GM18858 (cell line): Measurements from ENCODE around the gene CDC14C.
"Not testable (repeated sequence)": the region's sequence is repeated elsewhere in the genome, so short reads cannot be mapped to it uniquely, and the experiment has no call there.

ENCODE experiments used
- ATAC-seq: cut with Tn5 transposase; IDR thresholded peaks from one replicate; pipeline ENCODE4 v1.9.1; 2021; ENCODE audit not compliant: unreplicated experiment

The CDC14C gene

DNA sequence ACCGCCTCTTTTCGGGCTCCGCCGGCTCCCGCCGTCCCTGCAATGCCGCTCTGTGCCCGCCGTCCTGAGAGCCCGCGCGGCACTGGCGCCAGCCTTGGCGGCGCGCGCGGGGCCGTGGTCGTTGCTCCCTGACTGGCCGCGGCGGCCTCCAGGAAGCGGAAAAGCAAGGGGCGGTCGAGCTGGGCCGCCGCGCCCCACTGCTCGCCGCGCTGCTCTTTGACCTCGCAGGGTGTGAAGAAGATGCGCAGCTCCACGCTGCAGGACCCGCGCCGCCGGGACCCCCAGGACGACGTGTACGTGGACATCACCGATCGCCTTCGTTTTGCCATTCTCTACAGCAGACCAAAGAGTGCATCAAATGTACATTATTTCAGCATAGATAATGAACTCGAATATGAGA, at the start of gene CDC14C:
Gene CDC14C, plus strand, starts transcription at position 115 of the 400 bp plus-strand sequence. Its CDS starts 126 bp downstream, at position 241.
- ATAC-seq = no peak

GRCh38 chr7:48875045-48875916, 49.1 kb upstream of the CDC14C start:
- ATAC-seq = no peak

DNA sequence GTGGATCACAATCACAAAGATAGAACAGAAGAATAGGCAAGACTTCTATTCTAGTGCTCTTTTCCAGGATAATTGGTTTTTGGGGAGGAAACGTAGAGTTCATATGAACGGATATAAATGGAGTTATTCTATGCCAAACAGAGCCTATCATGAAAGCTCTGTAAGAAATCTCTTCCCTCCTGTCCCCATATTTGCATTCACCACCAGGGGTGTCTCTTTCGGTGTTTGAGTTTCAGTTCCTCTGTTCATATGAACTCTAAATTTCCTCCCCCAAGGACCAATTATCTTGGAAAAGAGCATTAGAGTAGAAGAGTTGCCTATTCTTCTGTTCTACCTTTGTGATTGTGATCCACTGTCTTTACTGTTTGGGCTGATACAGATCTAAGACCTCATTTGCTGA, 48.3 kb upstream of the CDC14C start:
- peak; percentile 67 for ATAC-seq

DNA sequence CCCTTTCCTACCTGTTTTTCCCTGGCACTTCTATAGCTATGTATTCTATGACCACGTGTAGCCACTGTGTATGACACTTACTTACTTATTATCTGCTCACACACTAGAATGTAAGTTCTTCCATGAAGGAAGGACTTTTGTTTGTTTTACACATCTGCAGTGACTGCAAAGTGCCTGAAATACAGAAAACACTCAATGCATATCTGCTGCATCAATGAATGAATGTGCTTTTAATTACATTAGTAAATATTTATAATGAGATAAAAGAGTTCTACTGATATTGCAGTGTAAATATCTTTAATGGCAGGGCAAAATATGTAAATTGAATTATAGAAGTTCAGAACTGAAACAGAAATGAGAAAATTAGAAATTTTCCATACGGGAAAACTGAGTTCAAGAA, 43.5 kb upstream of the CDC14C start:
- no peak for ATAC-seq

- ATAC-seq = no peak
These were observed 36.8 kb upstream of the CDC14C start for GRCh38 chr7:48887500-48887899.

DNA sequence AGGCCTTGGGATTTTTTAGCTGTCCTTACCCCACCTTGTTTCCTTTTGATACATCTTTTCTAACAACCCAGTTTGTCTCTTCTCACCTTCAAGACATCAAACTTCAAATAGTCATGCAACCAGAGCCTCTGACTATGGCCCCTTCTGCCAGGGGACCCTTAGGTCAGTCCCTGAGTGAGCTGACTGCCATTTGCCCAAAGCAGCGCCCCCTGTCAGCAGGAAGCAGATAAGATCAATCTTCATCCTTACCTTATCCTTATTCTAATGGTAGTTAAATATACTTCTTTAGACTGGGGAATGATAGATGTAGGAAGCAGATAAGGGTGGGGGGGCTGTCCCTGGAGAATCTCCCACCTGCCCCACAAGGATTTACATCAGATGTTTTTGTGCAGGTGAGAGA, 29.8 kb upstream of the CDC14C start:
- ATAC-seq = no peak

DNA sequence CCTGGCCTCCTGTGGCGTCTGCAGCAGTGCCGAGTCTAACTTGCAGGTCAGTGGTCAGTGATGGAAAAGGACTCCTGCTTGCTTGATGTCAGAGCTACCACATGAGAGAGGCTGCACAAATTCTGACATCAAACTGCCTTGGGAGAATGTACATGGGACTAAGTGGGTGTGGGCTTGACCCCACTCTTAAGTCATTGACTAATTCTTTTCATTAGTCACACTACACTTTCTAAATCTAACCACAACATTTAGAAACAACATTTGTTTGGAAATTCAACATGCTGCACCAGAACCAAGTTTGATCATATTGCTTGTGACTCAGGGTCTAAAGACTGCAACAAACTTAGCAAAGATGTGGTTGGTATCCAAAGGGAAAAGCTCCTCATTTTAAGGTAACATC, 24.4 kb upstream of the CDC14C start:
- no peak for ATAC-seq

- ATAC-seq = no peak
These were observed 22.4 kb upstream of the CDC14C start for GRCh38 chr7:48901966-48902365.

DNA sequence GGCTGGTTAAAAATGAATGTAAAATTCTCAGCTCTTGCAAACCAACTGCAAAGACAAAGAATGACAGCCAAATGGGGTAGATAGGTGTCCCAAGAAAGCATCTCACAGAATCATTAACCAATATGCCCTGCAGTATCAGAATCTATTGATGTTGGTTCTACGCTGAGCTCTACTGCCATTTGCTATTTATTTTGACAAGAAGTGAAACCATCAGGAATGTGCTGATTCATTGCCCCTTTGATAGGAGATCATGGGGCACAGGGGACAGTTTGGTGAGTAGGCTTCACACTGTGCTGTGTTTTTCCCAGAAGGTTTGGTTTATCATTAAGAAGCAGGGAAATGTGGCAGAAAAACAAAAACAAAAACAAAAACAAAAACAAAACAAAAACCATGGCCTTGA, 19.4 kb upstream of the CDC14C start:
- ATAC-seq = no peak

DNA sequence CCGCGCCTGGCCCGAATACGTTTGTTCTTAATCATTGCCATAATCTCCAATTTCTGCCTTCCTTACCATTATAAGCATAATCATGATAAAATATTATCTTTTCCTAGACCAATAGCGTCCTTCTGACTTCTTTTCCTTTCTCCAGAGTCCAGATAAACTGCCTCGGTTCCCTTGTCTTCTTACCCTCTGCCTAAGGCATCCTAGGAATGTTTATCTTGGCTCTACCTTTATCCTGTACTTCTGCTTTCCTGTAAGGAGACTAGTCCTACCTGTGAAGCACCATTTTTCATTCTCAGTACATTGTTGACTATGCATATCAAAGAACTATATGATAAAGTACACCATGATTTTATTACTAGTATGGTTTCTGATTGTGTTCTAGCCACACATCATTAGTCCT, 18.7 kb upstream of the CDC14C start:
- not testable (repeated sequence) for ATAC-seq

DNA sequence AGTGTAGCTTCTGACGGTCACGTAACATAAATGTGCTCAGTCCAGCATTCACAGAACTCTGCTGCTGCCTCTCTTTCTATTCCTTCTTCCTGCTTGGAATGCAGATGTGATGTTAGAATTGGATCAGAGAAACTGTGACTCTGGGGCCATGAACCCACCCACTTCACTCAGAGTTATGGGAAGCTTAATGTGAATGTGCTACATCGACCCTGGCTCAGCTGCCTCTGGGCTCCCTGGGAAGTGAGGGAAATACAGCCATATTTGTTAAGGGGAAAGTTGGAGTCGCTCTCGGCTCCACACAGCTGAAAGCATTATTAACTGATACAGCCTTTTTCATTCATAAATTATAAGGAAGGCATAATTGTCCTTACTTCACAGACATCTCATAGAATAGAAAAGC, 14.5 kb upstream of the CDC14C start:
- not testable (repeated sequence) for ATAC-seq

DNA sequence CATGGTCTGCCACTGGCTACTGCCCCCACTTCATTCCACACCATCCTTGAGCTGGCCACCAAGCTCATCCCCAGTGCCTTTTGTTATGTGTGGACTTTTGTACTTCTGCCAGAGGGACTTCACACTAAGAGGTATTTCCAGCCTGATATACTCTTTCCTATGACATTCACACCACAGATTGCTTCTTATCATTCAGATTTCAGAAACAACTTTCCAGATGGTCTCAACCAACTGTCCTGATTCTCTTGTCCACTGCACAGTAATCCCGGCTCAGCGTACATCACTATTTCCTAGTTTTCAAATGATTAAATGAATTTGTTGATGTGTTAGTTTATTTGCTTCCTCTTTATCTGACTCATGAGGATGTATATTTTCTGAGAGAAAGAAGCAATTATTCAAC, 7.1 kb downstream of the CDC14C start:
- no peak for ATAC-seq

GRCh38 chr7:48932126-48932910, 8.0 kb downstream of the CDC14C start:
- no peak for ATAC-seq

GRCh38 chr7:48933549-48934085, 9.3 kb downstream of the CDC14C start:
- ATAC-seq = no peak

DNA sequence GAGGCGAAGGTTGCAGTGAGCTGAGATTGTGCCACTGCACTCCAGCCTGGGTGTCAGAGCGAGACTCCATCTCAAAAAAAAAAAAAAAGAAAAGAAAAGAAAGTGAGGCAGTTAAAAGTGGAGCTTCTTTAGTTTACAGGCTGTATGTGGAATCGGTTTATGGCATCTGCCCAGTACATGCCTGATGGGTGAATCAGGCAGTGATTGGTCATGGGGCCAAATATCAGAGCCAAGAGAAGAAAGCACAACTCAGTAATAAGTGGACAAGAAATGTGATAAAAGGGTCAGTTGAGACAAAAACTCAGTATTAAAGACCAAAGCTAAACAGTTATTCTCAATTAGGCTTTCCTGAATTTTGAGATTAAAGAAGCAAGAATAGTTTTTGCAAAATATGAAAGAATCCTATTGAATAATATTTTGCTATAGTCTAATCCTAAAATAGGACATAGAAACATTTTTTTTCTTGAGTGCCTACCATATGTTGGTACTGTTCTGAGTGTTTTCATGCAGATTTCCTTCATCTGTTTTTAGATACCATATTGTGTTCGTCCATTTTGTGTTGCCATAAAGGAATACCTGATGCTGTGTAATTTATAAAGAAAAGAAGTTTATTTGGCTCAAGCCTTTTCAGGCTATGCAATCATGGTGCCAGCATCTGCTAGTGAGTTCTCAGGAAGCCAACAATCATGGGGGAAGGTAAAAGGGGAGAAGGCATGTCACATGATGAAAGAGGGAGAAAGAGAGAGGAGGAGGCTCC, 14.4 kb downstream of the CDC14C start:
- ATAC-seq = no peak

DNA sequence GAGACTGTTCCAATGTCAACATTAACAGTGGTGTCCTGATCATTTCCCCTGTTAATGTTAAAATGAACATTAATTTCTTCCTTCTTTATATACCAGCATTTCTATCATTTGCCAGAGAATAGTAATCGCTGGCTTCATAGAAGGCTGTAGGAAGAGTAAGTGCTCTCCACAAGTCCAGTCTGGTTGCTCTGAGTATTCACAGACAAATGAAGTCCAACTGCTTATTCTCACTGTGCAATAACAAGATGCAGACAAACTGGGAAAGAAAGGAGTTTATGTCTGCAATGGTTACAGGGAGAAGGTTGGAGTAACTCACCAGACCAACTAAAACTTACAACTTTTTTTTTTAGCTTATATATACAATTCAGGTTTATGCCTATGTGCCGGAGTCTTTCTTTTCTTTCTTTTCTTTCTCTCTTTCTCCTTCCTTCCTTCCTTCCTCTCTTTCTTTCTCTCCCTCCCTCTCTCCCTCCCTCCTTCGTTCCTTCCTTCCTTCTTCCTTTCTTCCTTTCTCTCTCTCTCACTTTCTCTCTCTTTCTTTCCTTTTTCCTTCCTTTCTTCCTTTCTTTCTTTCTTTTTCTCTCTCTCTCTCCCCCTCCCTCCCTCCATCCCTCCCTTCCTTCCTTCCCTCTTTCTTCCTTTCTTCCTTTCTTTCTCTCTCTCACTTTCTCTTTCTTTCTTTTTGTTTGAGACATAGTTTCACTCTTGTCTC, 19.1 kb downstream of the CDC14C start:
- no peak for ATAC-seq

DNA sequence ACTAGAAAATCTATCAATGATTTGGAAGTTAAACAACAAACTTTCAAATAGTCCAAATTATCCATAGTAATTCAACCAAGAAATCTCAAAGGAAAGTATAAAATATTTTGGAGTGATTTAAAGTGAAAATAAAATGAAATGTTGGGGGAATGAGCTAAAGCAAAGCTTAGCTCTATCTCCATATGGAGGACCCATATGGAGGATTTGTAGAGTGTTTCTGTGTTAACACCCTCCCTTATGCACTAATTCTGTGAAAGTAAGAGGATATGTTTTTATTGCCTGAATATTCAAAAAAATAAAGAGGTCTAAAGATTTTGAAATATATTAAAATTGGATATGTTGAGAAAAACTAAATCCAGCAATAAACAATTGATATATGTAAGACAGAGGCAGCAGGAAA, 31.6 kb downstream of the CDC14C start:
- ATAC-seq = no peak

- ATAC-seq = no peak
These were observed 35.3 kb downstream of the CDC14C start for GRCh38 chr7:48959676-48960075.

GRCh38 chr7:48962821-48963505, 38.6 kb downstream of the CDC14C start:
- no peak for ATAC-seq

- ATAC-seq = no peak
These were observed 39.7 kb downstream of the CDC14C start for GRCh38 chr7:48964074-48964473.
